Pancreas (tissue), 10 donors: ENCODE measurements around the gene GDE1. TPM values are rescaled to one million over a fixed set of nuclear protein-coding genes. Genes with fewer than 3 reads are reported as not detected.

Experiments
- ATAC-seq, 4 donors: fragments of 200-7000 bp; cut with Tn5 transposase; one replicate each; pipeline versions ENCODE4 v1.8.0 to v1.9.1; 2020; ENCODE audit warnings: mild to moderate bottlenecking in 4 of 4, moderate library complexity in 4 of 4
- DNase-seq, 6 donors: peaks; one replicate each; pipeline ENCODE4 v3.0.0-alpha.2; 2020
- FAIRE-seq: peaks from 2 replicates; lab custom pipeline; 2012; peaks lifted over from hg19 to GRCh38; lab: Jason Lieb, UNC
- H3K27ac ChIP-seq, 4 donors: fragments of 200-600 bp; sonication (generic); 1 replicate in 3 of 4; 2 replicates in 1 of 4; pipeline versions ENCODE4 v1.5.0 to v1.8.0; 2020
- H3K27me3 ChIP-seq, 4 donors: fragments of 200-600 bp; one replicate each; pipeline ENCODE4 v1.8.0; 2021
- H3K36me3 ChIP-seq, 3 donors: fragments of 200-600 bp; sonication (generic) in 1 of 3; one replicate each; pipeline versions ENCODE4 v1.5.0 to v1.8.0; 2020 to 2021
- H3K4me1 ChIP-seq, 3 donors: fragments of 200-600 bp; one replicate each; pipeline ENCODE4 v1.8.0; 2021
- H3K4me3 ChIP-seq, 4 donors: fragments of 200-600 bp; sonication (generic) in 2 of 4; one replicate each; pipeline versions ENCODE4 v1.5.0 to v1.8.0; 2020 to 2021
- H3K9me3 ChIP-seq, 4 donors: fragments of 200-600 bp; one replicate each; pipeline ENCODE4 v1.8.0; 2021
- WGBS, 2 donors: extraction: QIAGEN DNeasy Blood & Tissue Kit; methylation state at CpG; one replicate each; pipeline ENCODE4 v1.1.7; 2013; 5-methylcytosine and 5-hydroxymethylcytosine counted together
- intact Hi-C, 3 donors: fragments of 100-400 bp; cut with DNase I; formaldehyde crosslinking; loops; one replicate each; pipeline versions ENCODE4 v1.11.1 to v1.14.2; 2022
- polyA plus RNA-seq, 2 donors: library from polyadenylated mRNA; stranded (reverse); fragments of 200-250 nt; gene quantifications; one replicate each; pipeline ENCODE4 v1.2.3, GENCODE V29; 2013
- total RNA-seq, 6 donors: library from RNA; stranded (reverse); fragmentation: NEBNext Ultra II Directional in 4 of 6; extraction: Animal tissue kit (Norgen Biotek cat#: 25700) in 4 of 6; gene quantifications; one replicate each; pipeline versions ENCODE4 v1.2.1 to v1.2.4, GENCODE V29; 2021 to 2023
- TF ChIP-seq, protein P1 (sequence below), 4 donors: fragments of 200-600 bp; sonication (generic) in 3 of 4; IDR thresholded peaks; one replicate each; pipeline versions ENCODE4 v1.5.0 to v1.8.0; 2021; ENCODE audit warnings: antibody characterized with exemption in 4 of 4
- donor health status: healthy with polysubstance abuse.
- donor health status: DM: no; HTN: no; CAD: no; lungs with moderate emphysema.
- donor health status: DM: no; HTN: no; CAD: no.
- donor health status: control.
- donor health status: control.
- donor health status: Bipolar disorder and iron deficiency.
- donor health status: DM: yes; HTN: yes; CAD: no.
- donor health status: DM: no; HTN: no; CAD: no.
- donor health status: DM: no; HTN: no; CAD: no.
- donor health status: DM: yes; HTN: yes; CAD: no.

The GDE1 gene
- total and polyA plus RNA-seq, 8 donors: 14.3 to 39.4 (median 27.2) TPM

DNA sequence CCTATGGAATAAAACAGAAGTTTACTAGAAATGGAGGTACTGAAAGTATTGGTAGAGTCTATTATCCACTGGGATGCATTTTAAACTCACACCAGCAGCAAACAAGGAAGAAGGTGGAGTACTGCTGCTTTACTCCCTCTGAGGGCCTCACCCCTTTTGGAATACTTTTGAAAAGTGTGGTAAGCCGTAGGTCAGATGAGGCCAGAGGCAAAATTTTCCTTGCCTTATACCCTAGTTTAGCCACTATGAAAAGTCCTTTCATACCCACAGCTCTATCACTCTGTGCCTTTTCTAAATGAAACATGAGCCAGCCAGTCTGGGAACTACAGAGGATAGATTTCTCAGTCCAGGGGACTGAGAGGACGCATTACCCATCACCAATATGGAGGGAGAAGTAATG, 14.0 kb downstream of the GDE1 start:
- no peaks in the 10 kb centered on the region for H3K27me3 ChIP-seq
- FAIRE-seq: no peak
- intact Hi-C loops: loop anchor here in 2 of 3 donors (10.0 kb wide), 2 partner anchors 123 to 413 kb away; no protein-coding TSS in a partner anchor
- no peak overlapping the region for H3K4me3 ChIP-seq
- peaks cover 0 to 21% (median 3%) of the 10 kb centered on the region in 3 donors for H3K36me3 ChIP-seq
- WGBS, 2 donors: 93 to 94% methylated on average over 2 of the region's 2 CpGs
- H3K4me1 ChIP-seq: no peaks in the 10 kb centered on the region
- no peaks in the 10 kb centered on the region for H3K9me3 ChIP-seq
- no peak for DNase-seq
- no peak overlapping the region for H3K27ac ChIP-seq
- no peak for ATAC-seq
- TF ChIP-seq, protein P1, sequence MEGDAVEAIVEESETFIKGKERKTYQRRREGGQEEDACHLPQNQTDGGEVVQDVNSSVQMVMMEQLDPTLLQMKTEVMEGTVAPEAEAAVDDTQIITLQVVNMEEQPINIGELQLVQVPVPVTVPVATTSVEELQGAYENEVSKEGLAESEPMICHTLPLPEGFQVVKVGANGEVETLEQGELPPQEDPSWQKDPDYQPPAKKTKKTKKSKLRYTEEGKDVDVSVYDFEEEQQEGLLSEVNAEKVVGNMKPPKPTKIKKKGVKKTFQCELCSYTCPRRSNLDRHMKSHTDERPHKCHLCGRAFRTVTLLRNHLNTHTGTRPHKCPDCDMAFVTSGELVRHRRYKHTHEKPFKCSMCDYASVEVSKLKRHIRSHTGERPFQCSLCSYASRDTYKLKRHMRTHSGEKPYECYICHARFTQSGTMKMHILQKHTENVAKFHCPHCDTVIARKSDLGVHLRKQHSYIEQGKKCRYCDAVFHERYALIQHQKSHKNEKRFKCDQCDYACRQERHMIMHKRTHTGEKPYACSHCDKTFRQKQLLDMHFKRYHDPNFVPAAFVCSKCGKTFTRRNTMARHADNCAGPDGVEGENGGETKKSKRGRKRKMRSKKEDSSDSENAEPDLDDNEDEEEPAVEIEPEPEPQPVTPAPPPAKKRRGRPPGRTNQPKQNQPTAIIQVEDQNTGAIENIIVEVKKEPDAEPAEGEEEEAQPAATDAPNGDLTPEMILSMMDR (IDR thresholded peaks at IDR 0.05): no peak

DNA sequence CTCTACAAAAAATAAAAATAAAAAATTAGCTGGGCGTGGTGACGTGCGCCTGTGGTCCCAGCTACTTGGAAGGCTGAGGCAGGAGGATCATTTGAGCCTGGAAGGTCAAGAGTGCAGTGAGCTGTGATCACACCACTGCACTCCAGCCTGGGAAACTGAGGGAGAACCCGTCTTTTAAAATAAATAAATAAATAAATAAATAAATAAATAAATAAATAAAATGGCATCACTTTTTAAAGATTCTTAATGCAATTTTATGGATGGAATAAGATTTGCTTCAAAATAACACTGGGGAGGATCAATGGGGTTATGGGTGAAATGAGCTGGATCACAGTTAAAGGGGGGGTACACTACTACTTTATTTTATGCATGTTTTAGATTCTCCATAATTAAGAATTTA, 14.9 kb downstream of the GDE1 start:
- Histone ChIP-seq H3K4me3 (no peak overlapping the region), H3K27ac (no peak overlapping the region), H3K27me3 (no peaks in the 10 kb centered on the region), H3K9me3 (no peaks in the 10 kb centered on the region), H3K4me1 (no peaks in the 10 kb centered on the region), H3K36me3 (peaks cover 0 to 25% (median 4%) of the 10 kb centered on the region in 3 donors)
- 95 to 97% methylated on average over 4 of the region's 4 CpGs for WGBS, 2 donors
- DNase-seq: no peak
- FAIRE-seq: no peak
- no peak for ATAC-seq
- intact Hi-C loops: loop anchor here in 2 of 3 donors (10.0 kb wide), 2 partner anchors 122 to 412 kb away; no protein-coding TSS in a partner anchor
- TF ChIP-seq, protein P1 (IDR thresholded peaks at IDR 0.05): no peak

DNA sequence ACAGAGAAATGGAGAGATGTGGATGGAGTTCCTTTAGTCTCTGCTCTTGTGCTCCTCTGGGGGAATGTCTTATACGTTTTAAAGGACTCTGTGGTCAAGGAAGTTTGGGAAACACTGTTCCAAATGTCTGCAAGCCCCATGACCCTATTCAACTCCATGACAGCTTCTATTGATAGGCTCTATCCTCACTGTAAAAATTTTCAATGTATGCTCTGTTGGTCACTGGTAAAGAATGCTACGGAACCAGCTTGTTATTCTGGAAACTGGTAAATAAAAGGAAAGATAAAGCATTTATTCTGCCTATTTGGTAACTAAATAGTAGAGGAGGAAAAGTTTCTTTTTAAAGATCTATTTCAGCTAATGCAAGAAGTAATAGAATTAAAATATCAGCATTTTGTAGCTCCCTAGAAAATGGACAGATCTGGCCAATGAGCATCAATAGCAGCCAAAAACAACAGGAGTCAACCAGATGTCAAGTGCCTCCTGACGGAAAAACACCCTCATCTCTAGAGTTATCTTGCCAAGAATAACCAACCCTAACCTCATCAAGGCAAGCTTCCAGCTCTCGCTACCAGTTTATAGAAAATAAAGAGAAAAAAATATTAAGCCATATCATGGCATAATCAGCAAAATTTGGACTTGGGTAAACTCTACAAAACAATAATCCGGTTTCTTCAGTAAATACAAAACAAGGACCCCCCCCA, 16.1 kb downstream of the GDE1 start:
- 75 to 78% methylated on average over 5 of the region's 5 CpGs for WGBS, 2 donors
- H3K36me3 ChIP-seq: peaks cover 0 to 25% (median 4%) of the 10 kb centered on the region in 3 donors
- FAIRE-seq: no peak

DNA sequence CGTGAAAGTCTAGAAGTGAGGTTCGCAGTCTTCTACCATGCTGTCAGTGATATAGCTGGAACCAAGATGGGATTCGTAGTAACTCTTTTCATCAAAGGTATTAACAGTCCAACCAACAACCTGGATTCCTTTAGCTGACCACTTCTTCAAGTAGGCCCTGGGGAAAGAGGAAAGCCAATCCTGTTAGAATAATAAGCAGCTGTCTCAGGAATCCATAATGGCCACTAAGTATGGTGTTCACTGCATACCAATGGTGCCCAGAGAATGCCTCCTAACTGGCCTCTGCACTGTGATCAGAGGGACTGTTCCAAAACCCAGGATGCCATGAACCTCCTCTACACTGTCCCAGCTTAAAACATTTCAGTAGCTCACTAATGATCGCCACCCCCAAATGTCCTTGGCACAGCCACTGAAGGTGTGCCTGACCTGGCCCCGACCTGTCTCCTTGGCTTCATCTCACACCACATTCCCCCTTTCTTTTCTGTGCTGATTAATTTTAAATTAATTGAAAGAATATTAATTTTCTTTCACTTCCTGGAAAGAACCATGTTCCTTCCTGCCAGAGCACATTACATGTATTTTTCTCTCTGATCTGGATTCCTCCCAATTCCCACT, 18.3 kb downstream of the GDE1 start:
- FAIRE-seq (no peak), ATAC-seq (peak; percentile 12 to 56 (median 37)), DNase-seq (no peak)
- Histone ChIP-seq H3K36me3 (peaks cover 0 to 21% (median 4%) of the 10 kb centered on the region in 3 donors), H3K27ac (no peak overlapping the region), H3K4me3 (no peak overlapping the region), H3K4me1 (no peaks in the 10 kb centered on the region), H3K9me3 (no peaks in the 10 kb centered on the region), H3K27me3 (no peaks in the 10 kb centered on the region)
- 81 to 84% methylated on average over 5 of the region's 5 CpGs for WGBS, 2 donors
- TF ChIP-seq, protein P1 (IDR thresholded peaks at IDR 0.05): no peak
- intact Hi-C loops: loop anchor here in 2 of 3 donors (5.0 to 10.0 kb wide), 3 partner anchors 116 to 409 kb away; no protein-coding TSS in a partner anchor

More for the DNA sequence above, 16.1 kb downstream of the GDE1 start:
- no peaks in the 10 kb centered on the region for H3K27me3 ChIP-seq
- ATAC-seq: peak in 1 of 4 donors; percentile 26
- H3K4me1 ChIP-seq: no peaks in the 10 kb centered on the region
- H3K4me3 ChIP-seq: no peak overlapping the region
- TF ChIP-seq, protein P1 (IDR thresholded peaks at IDR 0.05): no peak
- no peak overlapping the region for H3K27ac ChIP-seq
- DNase-seq: no peak
- intact Hi-C loops: loop anchor here in 2 of 3 donors (10.0 kb wide), 2 partner anchors 121 to 411 kb away; no protein-coding TSS in a partner anchor
- no peaks in the 10 kb centered on the region for H3K9me3 ChIP-seq
